Measurements from ENCODE around the gene OR13A1. TPM values are rescaled to one million over a fixed set of nuclear protein-coding genes. Genes with fewer than 3 reads are reported as not detected.

Gene OR13A1
- total and polyA plus RNA-seq, 2 donors (not counting 1 experiment from before 2014, with no cell fraction given), result 2.3 to 5.8 TPM

DNA sequence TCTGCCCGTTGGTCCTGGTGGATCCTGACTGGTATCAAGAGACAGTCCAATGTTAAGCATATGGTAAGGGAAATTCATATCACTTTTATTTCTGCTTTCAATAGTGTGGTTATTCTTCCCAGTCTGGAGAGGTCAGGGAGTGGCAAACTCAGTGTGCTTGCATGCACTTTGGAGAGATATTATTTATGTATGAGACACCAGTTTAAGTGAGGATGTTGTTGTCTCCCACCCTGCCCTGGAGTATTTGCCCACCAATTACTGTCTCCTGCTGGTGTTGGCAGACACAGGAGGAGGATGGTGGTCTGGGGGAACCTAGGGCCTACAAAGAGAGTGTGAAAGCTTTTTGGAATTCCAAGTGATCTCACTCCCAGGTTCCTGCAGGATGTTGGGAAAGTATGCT is 59.7 kb downstream of the OR13A1 start:
- Mint-ChIP-seq H3K27me3 (no peaks in the 10 kb centered on the region), H3K4me3 (no peak overlapping the region), H3K27ac (no peak overlapping the region), H3K9me3 (ENCODE audit: insufficient read depth) (no peaks in the 10 kb centered on the region), H3K4me1 (peaks cover 17% of the 10 kb centered on the region)
- H3K36me3 ChIP-seq (replicated peaks in 1 of 2; ENCODE audit: control extremely low read depth in 1 of 2, control insufficient read depth in 1 of 2, extremely low read depth in 1 of 2, insufficient read depth in 2 of 2, low read length in 1 of 2), result no peaks in the 10 kb centered on the region
- no peaks in the 10 kb centered on the region for H3K9me3 ChIP-seq (ENCODE audit: control extremely low read depth in 1 of 3, control insufficient read depth in 2 of 3, insufficient read depth in 1 of 3, low read length in 2 of 3)
- no peaks in the 10 kb centered on the region for H4K20me1 ChIP-seq (ENCODE audit: control insufficient read depth, insufficient read depth, low read length, poor library complexity, severe bottlenecking)
- H3K27ac ChIP-seq (ENCODE audit: low read length in 2 of 2), result no peak overlapping the region
- DNase-seq (no peak), ATAC-seq (ENCODE audit: low read depth) (no peak)
- no CpG with 5 or more reads among the region's 1 CpG for WGBS (ENCODE audit: insufficient coverage)
- peaks cover 8 to 13% of the 10 kb centered on the region in 2 donors for H3K4me1 ChIP-seq (ENCODE audit: control insufficient read depth in 2 of 2, insufficient read depth in 2 of 2, low read length in 2 of 2)
- no peaks in the 10 kb centered on the region for H3K79me2 ChIP-seq (ENCODE audit: control insufficient read depth, insufficient read depth, low read length)
- no peak overlapping the region for H3K9ac ChIP-seq (ENCODE audit: low read length)
- H3K4me3 ChIP-seq (ENCODE audit: control extremely low read depth in 1 of 5, extremely low read depth in 1 of 5, insufficient read depth in 1 of 5, low read depth in 2 of 5, low read length in 4 of 5), result no peak overlapping the region
- H3K4me2 ChIP-seq (replicated peaks; ENCODE audit: low read depth, low read length, poor library complexity, severe bottlenecking), result no peak overlapping the region
- POLR2A ChIA-PET, result no interaction called here
- intact Hi-C loops (cut with micrococcal nuclease), result no loop called here
- TF ChIP-seq EZH2 (IDR thresholded peaks at IDR 0.05; ENCODE audit: borderline replicate concordance, insufficient read depth, low read depth, low read length, poor library complexity, severe bottlenecking), result no peak
- TF ChIP-seq, protein P1, sequence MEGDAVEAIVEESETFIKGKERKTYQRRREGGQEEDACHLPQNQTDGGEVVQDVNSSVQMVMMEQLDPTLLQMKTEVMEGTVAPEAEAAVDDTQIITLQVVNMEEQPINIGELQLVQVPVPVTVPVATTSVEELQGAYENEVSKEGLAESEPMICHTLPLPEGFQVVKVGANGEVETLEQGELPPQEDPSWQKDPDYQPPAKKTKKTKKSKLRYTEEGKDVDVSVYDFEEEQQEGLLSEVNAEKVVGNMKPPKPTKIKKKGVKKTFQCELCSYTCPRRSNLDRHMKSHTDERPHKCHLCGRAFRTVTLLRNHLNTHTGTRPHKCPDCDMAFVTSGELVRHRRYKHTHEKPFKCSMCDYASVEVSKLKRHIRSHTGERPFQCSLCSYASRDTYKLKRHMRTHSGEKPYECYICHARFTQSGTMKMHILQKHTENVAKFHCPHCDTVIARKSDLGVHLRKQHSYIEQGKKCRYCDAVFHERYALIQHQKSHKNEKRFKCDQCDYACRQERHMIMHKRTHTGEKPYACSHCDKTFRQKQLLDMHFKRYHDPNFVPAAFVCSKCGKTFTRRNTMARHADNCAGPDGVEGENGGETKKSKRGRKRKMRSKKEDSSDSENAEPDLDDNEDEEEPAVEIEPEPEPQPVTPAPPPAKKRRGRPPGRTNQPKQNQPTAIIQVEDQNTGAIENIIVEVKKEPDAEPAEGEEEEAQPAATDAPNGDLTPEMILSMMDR (IDR thresholded peaks at IDR 0.05), result no peak
- no peak overlapping the region for H2AFZ ChIP-seq (ENCODE audit: insufficient read depth, low read depth, low read length, poor library complexity, severe bottlenecking)
- H3K27me3 ChIP-seq (replicated peaks in 1 of 4; ENCODE audit: control extremely low read depth in 1 of 4, control insufficient read depth in 3 of 4, insufficient read depth in 4 of 4, low read length in 3 of 4), result no peaks in the 10 kb centered on the region
- CTCF ChIA-PET, result interaction anchor here (1.3 kb wide), 1 partner anchor 417 kb away, joined by 3 read pairs; the partner anchor contains the start of gene ZFAND4

- CTCF ChIA-PET, result no interaction called here
- DNase-seq (no peak), ATAC-seq (ENCODE audit: low read depth) (no peak)
- Histone ChIP-seq H3K27ac (ENCODE audit: low read length in 2 of 2) (no peak overlapping the region), H3K36me3 (replicated peaks in 1 of 2; ENCODE audit: control extremely low read depth in 1 of 2, control insufficient read depth in 1 of 2, extremely low read depth in 1 of 2, insufficient read depth in 2 of 2, low read length in 1 of 2) (no peaks in the 10 kb centered on the region), H3K4me1 (ENCODE audit: control insufficient read depth in 2 of 2, insufficient read depth in 2 of 2, low read length in 2 of 2) (peaks cover 14 to 18% of the 10 kb centered on the region in 2 donors), H3K9ac (ENCODE audit: low read length) (no peak overlapping the region), H4K20me1 (ENCODE audit: control insufficient read depth, insufficient read depth, low read length, poor library complexity, severe bottlenecking) (no peaks in the 10 kb centered on the region), H3K27me3 (replicated peaks in 1 of 4; ENCODE audit: control extremely low read depth in 1 of 4, control insufficient read depth in 3 of 4, insufficient read depth in 4 of 4, low read length in 3 of 4) (no peaks in the 10 kb centered on the region), H3K4me3 (ENCODE audit: control extremely low read depth in 1 of 5, extremely low read depth in 1 of 5, insufficient read depth in 1 of 5, low read depth in 2 of 5, low read length in 4 of 5) (no peak overlapping the region), H2AFZ (ENCODE audit: insufficient read depth, low read depth, low read length, poor library complexity, severe bottlenecking) (no peak overlapping the region), H3K4me2 (replicated peaks; ENCODE audit: low read depth, low read length, poor library complexity, severe bottlenecking) (no peak overlapping the region), H3K79me2 (ENCODE audit: control insufficient read depth, insufficient read depth, low read length) (no peaks in the 10 kb centered on the region), H3K9me3 (ENCODE audit: control extremely low read depth in 1 of 3, control insufficient read depth in 2 of 3, insufficient read depth in 1 of 3, low read length in 2 of 3) (no peaks in the 10 kb centered on the region)
- Mint-ChIP-seq H3K27ac (no peak overlapping the region), H3K4me1 (peaks cover 25% of the 10 kb centered on the region), H3K4me3 (no peak overlapping the region), H3K9me3 (ENCODE audit: insufficient read depth) (no peaks in the 10 kb centered on the region), H3K27me3 (no peaks in the 10 kb centered on the region)
- POLR2A ChIA-PET, result no interaction called here
- no peak for TF ChIP-seq EZH2 (IDR thresholded peaks at IDR 0.05; ENCODE audit: borderline replicate concordance, insufficient read depth, low read depth, low read length, poor library complexity, severe bottlenecking)
- TF ChIP-seq, protein P1 (IDR thresholded peaks at IDR 0.05), result no peak
- intact Hi-C loops (cut with micrococcal nuclease), result loop anchor here (5.0 kb wide), 2 partner anchors 167 to 337 kb away; no protein-coding TSS in a partner anchor
Measured at GRCh38 chr10:45254892-45255291, 60.5 kb downstream of the OR13A1 start.

Data from B cell (primary cell).